Right lobe of liver (tissue), 4 donors: ENCODE measurements around the gene E2F1.

Source experiments
- POLR2A ChIP-seq: fragments of 450-650 bp; IDR thresholded peaks from one replicate; pipeline ENCODE4 v1.6.1; 2017; ENCODE audit warnings: antibody characterized with exemption, mild to moderate bottlenecking
- TF ChIP-seq, protein P1 (sequence below), 4 donors: fragments of 200-600 bp in 3 of 4; fragments of 450-650 bp in 1 of 4; IDR thresholded peaks; one replicate each; pipeline versions ENCODE4 v1.5.1 to v1.8.0; 2016 to 2022; ENCODE audit warnings: antibody characterized with exemption in 4 of 4, mild to moderate bottlenecking in 2 of 4
- donor health status: DM: no; HTN: no; CAD: no.
- donor health status: DM: no; HTN: no; CAD: no.
- donor health status: DM: no; HTN: yes; CAD: no.

DNA sequence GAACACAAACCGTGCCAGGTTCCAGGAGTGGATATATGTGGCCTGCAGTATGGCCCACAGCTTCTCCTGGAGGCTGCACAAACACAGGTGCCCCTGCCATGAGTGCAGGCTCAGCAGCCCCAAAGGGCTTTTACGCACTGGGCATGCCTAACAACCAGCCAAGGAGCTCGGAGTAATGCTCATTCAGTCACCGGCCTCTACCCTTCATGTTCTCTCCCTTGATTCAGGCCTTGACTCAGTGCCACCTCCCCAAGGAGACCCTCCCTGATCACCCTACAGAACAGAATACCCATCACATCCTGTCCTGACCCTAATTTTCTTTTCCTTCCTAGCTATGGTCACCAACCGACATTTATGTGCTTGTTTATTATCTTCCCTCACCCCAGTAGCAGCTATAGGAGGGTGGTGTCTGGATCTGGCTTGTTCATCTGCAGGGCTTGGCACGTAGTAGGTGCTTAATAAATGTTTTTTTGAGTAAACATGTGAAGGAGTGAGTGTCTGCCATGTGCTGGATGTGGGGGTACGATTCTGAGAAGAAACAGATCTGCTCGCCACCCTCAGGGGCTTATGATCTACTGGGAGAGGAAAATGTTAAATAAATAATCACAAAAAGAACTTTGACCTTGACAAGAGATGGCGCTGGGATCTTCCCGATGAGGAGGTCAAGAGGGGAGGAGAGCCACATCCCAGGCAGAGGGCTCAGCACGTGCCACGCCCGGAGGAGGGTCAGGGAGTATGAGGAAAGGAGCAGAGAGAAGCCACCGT is 24.7 kb upstream of the E2F1 start:
- TF ChIP-seq, protein P1, sequence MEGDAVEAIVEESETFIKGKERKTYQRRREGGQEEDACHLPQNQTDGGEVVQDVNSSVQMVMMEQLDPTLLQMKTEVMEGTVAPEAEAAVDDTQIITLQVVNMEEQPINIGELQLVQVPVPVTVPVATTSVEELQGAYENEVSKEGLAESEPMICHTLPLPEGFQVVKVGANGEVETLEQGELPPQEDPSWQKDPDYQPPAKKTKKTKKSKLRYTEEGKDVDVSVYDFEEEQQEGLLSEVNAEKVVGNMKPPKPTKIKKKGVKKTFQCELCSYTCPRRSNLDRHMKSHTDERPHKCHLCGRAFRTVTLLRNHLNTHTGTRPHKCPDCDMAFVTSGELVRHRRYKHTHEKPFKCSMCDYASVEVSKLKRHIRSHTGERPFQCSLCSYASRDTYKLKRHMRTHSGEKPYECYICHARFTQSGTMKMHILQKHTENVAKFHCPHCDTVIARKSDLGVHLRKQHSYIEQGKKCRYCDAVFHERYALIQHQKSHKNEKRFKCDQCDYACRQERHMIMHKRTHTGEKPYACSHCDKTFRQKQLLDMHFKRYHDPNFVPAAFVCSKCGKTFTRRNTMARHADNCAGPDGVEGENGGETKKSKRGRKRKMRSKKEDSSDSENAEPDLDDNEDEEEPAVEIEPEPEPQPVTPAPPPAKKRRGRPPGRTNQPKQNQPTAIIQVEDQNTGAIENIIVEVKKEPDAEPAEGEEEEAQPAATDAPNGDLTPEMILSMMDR (IDR thresholded peaks at IDR 0.05): no peak
- no peak for TF ChIP-seq POLR2A
